ENCODE results near the gene IL36A.

GRCh38 chr2:113046465-113046864 is 41.2 kb downstream of the IL36A start:
- TF ChIP-seq CTCF (conservative IDR thresholded peaks at IDR 0.05; ENCODE audit: low read length) (no peak), EZH2phosphoT487 (IDR thresholded peaks at IDR 0.05; ENCODE audit: borderline replicate concordance, low read depth, low read length) (no peak)
